GM13977 (cell line): Measurements from ENCODE around the gene HAGHL.

Experiments
- DNase-seq: peaks from one replicate; pipeline ENCODE4 v3.0.0; 2012; ENCODE audit warnings: low spot score
- in situ Hi-C: fragments of 300-500 bp; cut with MboI; formaldehyde crosslinking; loops from one replicate; pipeline ENCODE4 v1.12.0; 2022; ENCODE audit warnings: low sequenced_read_pairs, low pct_unique_long_range_greater_than_20kb, mixed read lengths, inconsistent platforms; ENCODE audit not compliant: unreplicated experiment
- TF ChIP-seq, protein P1 (sequence below): IDR thresholded peaks from 2 replicates; pipeline ENCODE4 v1.5.1; 2012; ENCODE audit warnings: mild to moderate bottlenecking, control low read depth; ENCODE audit not compliant: insufficient read depth; ENCODE audit errors: extremely low read depth, missing control alignments

Gene HAGHL

DNA sequence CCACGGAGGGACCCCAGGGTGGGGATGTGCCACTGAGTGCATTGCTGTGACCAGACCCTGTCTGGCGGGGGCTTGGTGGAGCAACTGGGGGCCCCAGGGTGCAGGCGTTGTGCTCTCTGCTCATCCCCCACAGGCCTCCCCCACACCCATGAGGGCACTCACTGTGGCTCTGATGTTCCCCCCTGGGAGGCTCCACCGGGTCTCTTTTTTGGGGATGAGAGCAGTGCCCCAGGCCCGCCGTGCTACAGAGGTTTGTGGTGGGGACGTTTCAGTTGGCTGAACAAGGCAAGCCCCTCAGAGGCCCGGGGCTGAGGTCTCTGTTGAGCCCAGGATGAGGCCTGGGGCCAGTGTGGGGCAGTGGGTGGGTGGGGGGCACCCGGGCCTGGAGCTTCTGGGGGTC, 3.2 kb upstream of the HAGHL start:
- TF ChIP-seq, protein P1, sequence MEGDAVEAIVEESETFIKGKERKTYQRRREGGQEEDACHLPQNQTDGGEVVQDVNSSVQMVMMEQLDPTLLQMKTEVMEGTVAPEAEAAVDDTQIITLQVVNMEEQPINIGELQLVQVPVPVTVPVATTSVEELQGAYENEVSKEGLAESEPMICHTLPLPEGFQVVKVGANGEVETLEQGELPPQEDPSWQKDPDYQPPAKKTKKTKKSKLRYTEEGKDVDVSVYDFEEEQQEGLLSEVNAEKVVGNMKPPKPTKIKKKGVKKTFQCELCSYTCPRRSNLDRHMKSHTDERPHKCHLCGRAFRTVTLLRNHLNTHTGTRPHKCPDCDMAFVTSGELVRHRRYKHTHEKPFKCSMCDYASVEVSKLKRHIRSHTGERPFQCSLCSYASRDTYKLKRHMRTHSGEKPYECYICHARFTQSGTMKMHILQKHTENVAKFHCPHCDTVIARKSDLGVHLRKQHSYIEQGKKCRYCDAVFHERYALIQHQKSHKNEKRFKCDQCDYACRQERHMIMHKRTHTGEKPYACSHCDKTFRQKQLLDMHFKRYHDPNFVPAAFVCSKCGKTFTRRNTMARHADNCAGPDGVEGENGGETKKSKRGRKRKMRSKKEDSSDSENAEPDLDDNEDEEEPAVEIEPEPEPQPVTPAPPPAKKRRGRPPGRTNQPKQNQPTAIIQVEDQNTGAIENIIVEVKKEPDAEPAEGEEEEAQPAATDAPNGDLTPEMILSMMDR = no peak
- DNase-seq = no peak
- in situ Hi-C loops = no loop called here

DNA sequence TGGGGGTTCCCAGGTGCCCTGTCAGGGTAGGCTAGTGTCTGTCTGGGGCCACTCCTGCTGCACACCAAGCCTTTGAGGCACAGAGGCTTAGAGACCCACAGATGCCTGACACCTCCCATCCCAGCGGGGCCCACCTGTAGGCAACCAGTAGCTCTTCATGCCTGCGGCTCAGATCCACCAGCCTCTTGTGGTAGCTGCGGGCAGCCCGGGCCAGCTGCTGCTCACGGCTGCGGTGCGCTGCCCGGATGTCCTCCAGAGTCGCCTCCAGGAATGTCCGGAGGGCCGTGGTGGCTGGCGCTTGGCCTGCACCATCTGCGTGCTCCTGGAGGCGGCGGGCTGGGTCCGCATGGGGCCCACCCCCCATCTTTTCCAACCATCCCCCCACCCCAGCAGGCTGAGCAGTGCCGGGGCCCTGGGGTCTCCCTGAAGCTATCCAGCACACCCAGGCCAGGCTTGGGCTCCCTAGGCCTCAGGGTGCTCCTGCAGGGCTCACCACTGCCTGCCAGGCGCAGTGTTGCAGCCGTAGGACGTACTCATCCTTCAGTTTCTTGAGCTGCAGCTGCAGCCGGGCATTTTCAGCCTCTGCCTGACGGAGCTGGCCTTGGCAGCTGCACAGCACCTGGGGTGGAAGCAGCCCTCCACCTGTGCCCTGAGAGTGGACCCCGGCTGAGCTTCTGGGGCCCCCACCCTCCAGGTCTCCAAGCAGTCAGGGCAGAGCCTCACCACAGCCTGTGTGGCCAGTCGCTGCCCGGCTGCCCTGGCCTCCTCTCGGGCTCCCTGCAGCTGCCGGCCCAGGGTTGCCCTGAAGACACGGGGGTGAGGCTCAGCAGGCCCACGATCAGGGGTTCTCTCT, 2.5 kb upstream of the HAGHL start:
- in situ Hi-C loops = no loop called here
- TF ChIP-seq, protein P1 = no peak
- DNase-seq = no peak

DNA sequence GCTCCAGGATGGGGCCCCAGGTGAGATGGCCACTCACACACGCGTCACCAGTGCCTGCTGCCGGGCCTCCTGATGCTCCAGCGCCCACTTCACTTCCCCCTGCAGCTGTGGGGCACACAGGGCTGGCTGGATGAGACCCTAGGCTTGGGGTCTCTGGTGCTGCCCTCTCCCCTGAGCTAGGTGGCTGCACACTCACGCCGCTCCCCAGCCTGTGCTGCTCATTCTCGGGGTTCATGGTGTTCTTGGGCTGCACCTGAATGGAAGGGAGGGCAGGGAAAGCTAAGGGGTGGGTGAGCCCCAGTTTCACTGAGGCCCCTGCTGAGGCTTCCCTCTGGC, 1.9 kb upstream of the HAGHL start:
- TF ChIP-seq, protein P1 = no peak
- in situ Hi-C loops = no loop called here
- DNase-seq = no peak

DNA sequence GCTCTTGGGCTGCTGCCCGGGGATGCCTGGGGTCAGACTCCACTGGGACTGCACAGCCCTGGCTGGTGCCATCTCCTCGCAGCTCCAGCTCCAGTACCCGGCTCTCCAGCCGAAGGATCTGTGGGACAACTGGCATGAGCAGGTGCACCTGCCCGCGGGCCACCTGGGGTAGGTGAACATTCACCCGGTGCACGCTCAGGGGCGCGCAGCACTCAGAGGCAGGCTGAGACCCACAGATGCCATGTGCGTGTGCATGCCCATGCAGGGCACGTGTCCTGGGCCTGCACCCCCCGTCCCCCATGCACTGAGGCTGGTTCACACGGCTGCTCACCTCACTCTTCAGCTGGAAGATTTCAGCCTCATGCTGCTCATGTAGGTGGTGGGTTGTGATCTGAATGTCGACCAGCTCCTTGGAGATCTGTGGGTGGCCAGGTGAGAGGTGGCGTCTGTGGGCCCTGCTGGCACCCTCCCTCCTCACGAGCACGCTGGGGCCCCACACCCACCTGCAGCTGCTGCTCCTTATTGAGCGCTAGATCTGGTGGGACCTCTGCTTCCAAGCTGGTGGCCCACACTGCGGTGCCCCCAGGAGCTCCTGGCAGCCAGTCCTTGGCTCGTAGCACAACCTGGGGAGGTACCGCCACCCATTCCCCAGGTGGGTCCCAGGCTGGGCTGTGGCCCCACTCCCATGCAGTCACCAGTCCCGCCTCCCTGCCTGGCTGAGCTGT, 1.3 kb upstream of the HAGHL start:
- TF ChIP-seq, protein P1 = no peak
- no peak for DNase-seq
- in situ Hi-C loops = no loop called here

DNA sequence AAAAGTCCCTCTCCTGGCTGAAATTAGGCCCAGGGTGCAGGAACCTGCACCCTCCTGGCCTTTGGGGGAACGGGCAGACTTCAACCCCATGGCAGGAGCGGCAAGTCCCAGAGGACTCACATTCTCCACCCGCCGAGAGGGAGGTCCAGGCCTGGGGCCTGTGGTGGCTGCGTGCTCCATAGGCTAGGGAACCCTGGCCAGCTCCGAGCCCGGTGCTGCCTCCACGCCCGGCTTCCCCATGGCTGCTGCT, 793 bp upstream of the HAGHL start:
- TF ChIP-seq, protein P1 = no peak
- in situ Hi-C loops = no loop called here
- DNase-seq = no peak

DNA sequence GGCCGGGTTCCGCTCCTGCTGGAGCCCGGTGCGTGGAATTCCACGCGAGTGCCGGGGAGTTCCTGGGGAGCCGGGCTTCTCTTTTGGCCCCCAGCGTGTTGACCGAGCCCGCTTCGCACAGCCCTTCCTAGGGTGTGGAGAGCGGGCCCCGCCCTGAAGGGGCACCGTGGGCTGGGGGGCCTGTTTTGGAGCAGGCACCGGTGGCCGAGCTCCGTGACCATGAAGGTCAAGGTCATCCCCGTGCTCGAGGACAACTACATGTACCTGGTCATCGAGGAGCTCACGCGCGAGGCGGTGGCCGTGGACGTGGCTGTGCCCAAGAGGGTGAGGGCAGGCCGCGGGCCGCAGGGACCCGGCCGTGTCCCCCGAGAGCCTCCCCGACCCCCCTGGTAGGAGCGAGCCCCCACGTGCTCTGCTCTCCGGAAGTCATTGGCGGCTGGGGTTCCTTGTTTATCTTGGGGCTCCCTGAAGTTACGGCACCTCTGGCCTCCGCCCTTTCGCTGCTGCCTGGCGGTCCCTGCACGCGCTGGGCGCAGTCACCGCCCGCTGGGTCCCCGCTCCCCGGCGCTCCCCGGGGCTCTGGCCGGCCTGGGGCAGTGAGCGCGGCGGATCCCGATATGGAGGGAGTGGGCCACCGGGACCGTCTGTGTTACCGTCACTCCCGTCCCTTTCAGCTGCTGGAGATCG, 528 bp downstream of the HAGHL start:
- in situ Hi-C loops = no loop called here
- DNase-seq = peak; percentile 73
- TF ChIP-seq, protein P1 = no peak
